ENCODE results near the gene IRF2BP2. TPM values are rescaled to one million over a fixed set of nuclear protein-coding genes. Genes with fewer than 3 reads are reported as not detected.

IRF2BP2 gene
- total RNA-seq, 1 experiment from 2014 or later, result 122 TPM

GRCh38 chr1:234605399-234605982 is 4.5 kb downstream of the IRF2BP2 start:
- Histone ChIP-seq H3F3A (ENCODE audit: insufficient read depth, low read depth) (peaks cover 76% of the 10 kb centered on the region), H3K36me3 (ENCODE audit: low read depth) (peaks cover 59% of the 10 kb centered on the region), H3K4me3 (peak overlapping the region; percentile 81), H3K27me3 (ENCODE audit: insufficient read depth, low read depth) (no peaks in the 10 kb centered on the region), H3K27ac (peak overlapping the region; percentile 99), H3K4me2 (peak overlapping the region; percentile 99), H2AFZ (no peak overlapping the region), H4K20me1 (ENCODE audit: insufficient read depth) (peaks cover 31% of the 10 kb centered on the region), H3K9me3 (ENCODE audit: insufficient read depth, low read depth) (no peaks in the 10 kb centered on the region), H3K9me2 (ENCODE audit: insufficient read depth) (no peaks in the 10 kb centered on the region), H3K4me1 (replicated peaks; ENCODE audit: insufficient read depth) (peaks cover 36% of the 10 kb centered on the region), H3K79me2 (ENCODE audit: low read depth) (peaks cover 82% of the 10 kb centered on the region)
- no peak for DNase-seq
- ChIA-PET CTCF (interaction anchor here (0.6 to 2.2 kb wide), 3 partner anchors 107 to 493 kb away, joined by 4 to 17 read pairs (median 9); no protein-coding TSS in a partner anchor), POLR2A (ENCODE audit: unreplicated experiment) (interaction anchor here (0.6 to 0.8 kb wide), 4 partner anchors 54 to 478 kb away, joined by 3 to 8 read pairs (median 4); no protein-coding TSS in a partner anchor)
- no TSS peak for BruUV-seq (replicated peaks)
- TF ChIP-seq EZH2 (IDR thresholded peaks at IDR 0.05; ENCODE audit: low read depth) (no peak), CTCF (conservative IDR thresholded peaks at IDR 0.05) (no peak)
- intact Hi-C loops (cut with micrococcal nuclease; ENCODE audit: unreplicated experiment), result loop anchor here (5.0 to 10.0 kb wide), 2 partner anchors 307 to 491 kb away; no protein-coding TSS in a partner anchor

GRCh38 chr1:234604495-234605398 is 5.2 kb downstream of the IRF2BP2 start:
- POLR2A ChIA-PET (ENCODE audit: unreplicated experiment), result interaction anchor here (0.5 to 1.9 kb wide), 8 partner anchors 52 to 479 kb away, joined by 3 to 11 read pairs (median 4); no protein-coding TSS in a partner anchor
- DNase-seq, result no peak
- H2AFZ ChIP-seq, result no peak overlapping the region
- peaks cover 59% of the 10 kb centered on the region for H3K36me3 ChIP-seq (ENCODE audit: low read depth)
- peaks cover 82% of the 10 kb centered on the region for H3K79me2 ChIP-seq (ENCODE audit: low read depth)
- no peaks in the 10 kb centered on the region for H3K9me2 ChIP-seq (ENCODE audit: insufficient read depth)
- peaks cover 39% of the 10 kb centered on the region for H3K4me1 ChIP-seq (replicated peaks; ENCODE audit: insufficient read depth)
- CTCF ChIA-PET, result interaction anchor here (0.6 to 2.2 kb wide), 3 partner anchors 106 to 370 kb away, joined by 3 to 17 read pairs (median 4); no protein-coding TSS in a partner anchor
- peaks cover 31% of the 10 kb centered on the region for H4K20me1 ChIP-seq (ENCODE audit: insufficient read depth)
- peak overlapping the region; percentile 99 for H3K4me2 ChIP-seq
- peaks cover 77% of the 10 kb centered on the region for H3F3A ChIP-seq (ENCODE audit: insufficient read depth, low read depth)
- peak overlapping the region; percentile 99 for H3K27ac ChIP-seq
- peak overlapping the region; percentile 81 for H3K4me3 ChIP-seq
- TF ChIP-seq EZH2 (IDR thresholded peaks at IDR 0.05; ENCODE audit: low read depth) (no peak), CTCF (conservative IDR thresholded peaks at IDR 0.05) (no peak)
- BruUV-seq (replicated peaks), result TSS peak; percentile 0
- intact Hi-C loops (cut with micrococcal nuclease; ENCODE audit: unreplicated experiment), result loop anchor here (1.0 to 10.0 kb wide), 3 partner anchors 39 to 490 kb away; no protein-coding TSS in a partner anchor
- H3K27me3 ChIP-seq (ENCODE audit: insufficient read depth, low read depth), result no peaks in the 10 kb centered on the region
- no peaks in the 10 kb centered on the region for H3K9me3 ChIP-seq (ENCODE audit: insufficient read depth, low read depth)

All from PC-9 (cell line).